Measurements from ENCODE around the gene C14orf119.

Gene C14orf119

GRCh38 chr14:23085458-23085857 lies 9.8 kb upstream of the C14orf119 start:
- TF ChIP-seq, protein P1, sequence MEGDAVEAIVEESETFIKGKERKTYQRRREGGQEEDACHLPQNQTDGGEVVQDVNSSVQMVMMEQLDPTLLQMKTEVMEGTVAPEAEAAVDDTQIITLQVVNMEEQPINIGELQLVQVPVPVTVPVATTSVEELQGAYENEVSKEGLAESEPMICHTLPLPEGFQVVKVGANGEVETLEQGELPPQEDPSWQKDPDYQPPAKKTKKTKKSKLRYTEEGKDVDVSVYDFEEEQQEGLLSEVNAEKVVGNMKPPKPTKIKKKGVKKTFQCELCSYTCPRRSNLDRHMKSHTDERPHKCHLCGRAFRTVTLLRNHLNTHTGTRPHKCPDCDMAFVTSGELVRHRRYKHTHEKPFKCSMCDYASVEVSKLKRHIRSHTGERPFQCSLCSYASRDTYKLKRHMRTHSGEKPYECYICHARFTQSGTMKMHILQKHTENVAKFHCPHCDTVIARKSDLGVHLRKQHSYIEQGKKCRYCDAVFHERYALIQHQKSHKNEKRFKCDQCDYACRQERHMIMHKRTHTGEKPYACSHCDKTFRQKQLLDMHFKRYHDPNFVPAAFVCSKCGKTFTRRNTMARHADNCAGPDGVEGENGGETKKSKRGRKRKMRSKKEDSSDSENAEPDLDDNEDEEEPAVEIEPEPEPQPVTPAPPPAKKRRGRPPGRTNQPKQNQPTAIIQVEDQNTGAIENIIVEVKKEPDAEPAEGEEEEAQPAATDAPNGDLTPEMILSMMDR (IDR thresholded peaks at IDR 0.05; ENCODE audit: low read depth, low read length), result no peak
- no peak overlapping the region for H3K4me3 ChIP-seq (ENCODE audit: low read depth, low read length)
- DNase-seq, result no peak
- H3K4me1 ChIP-seq, result no peaks in the 10 kb centered on the region
- H3K27me3 ChIP-seq, result no peaks in the 10 kb centered on the region
- H3K9me3 ChIP-seq, result no peaks in the 10 kb centered on the region
- peaks cover 86% of the 10 kb centered on the region for H3K36me3 ChIP-seq

DNA sequence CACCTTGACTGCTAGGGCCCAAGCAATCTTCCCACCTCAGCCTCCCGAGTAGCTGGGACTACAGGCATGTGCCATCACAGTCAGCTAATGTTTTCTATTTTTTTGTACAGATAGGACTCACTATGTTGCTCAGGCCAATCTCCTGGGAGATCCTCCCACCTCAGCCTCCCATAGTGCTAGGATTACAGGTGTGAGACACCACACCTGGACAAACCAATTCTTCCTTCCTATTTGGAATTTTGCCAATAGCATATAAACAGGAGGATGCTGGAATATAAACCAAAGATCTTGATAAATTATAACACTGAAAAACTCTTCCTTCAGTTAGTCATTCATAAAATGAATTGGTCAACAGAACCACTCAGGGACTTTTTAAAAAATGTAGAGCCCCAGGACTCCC lies 8.7 kb upstream of the C14orf119 start:
- no peak for DNase-seq
- Histone ChIP-seq H3K4me1 (no peaks in the 10 kb centered on the region), H3K36me3 (peaks cover 79% of the 10 kb centered on the region), H3K4me3 (ENCODE audit: low read depth, low read length) (no peak overlapping the region), H3K27me3 (no peaks in the 10 kb centered on the region), H3K9me3 (no peaks in the 10 kb centered on the region)
- TF ChIP-seq, protein P1 (IDR thresholded peaks at IDR 0.05; ENCODE audit: low read depth, low read length), result no peak

- TF ChIP-seq, protein P1 (IDR thresholded peaks at IDR 0.05; ENCODE audit: low read depth, low read length), result no peak
- H3K4me3 ChIP-seq (ENCODE audit: low read depth, low read length), result no peak overlapping the region
- H3K4me1 ChIP-seq, result no peaks in the 10 kb centered on the region
- no peaks in the 10 kb centered on the region for H3K27me3 ChIP-seq
- no peaks in the 10 kb centered on the region for H3K9me3 ChIP-seq
- no peak for DNase-seq
- peaks cover 70% of the 10 kb centered on the region for H3K36me3 ChIP-seq
Observed at GRCh38 chr14:23089498-23090253, 5.6 kb upstream of the C14orf119 start.

DNA sequence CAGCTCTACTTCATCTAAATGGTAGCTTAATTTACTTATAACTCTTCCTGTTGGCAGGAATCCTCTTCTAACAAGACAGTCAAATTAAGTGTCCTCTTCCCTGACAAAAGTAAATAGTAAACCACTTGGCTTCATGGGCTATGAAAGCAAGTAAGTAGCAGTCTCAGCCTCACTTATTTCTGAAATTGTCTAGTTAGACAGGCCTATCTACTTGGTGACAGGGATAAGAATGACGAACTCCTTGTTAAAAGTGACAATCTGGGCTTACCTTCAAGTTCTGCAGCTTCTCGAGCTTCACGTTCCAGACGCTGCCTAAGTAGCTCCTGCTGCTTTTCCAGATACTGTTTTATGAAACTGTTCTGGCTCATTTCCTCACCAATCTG lies 5.1 kb upstream of the C14orf119 start:
- no peaks in the 10 kb centered on the region for H3K27me3 ChIP-seq
- DNase-seq, result no peak
- no peaks in the 10 kb centered on the region for H3K4me1 ChIP-seq
- no peaks in the 10 kb centered on the region for H3K9me3 ChIP-seq
- TF ChIP-seq, protein P1 (IDR thresholded peaks at IDR 0.05; ENCODE audit: low read depth, low read length), result no peak
- peaks cover 64% of the 10 kb centered on the region for H3K36me3 ChIP-seq
- no peak overlapping the region for H3K4me3 ChIP-seq (ENCODE audit: low read depth, low read length)

DNA sequence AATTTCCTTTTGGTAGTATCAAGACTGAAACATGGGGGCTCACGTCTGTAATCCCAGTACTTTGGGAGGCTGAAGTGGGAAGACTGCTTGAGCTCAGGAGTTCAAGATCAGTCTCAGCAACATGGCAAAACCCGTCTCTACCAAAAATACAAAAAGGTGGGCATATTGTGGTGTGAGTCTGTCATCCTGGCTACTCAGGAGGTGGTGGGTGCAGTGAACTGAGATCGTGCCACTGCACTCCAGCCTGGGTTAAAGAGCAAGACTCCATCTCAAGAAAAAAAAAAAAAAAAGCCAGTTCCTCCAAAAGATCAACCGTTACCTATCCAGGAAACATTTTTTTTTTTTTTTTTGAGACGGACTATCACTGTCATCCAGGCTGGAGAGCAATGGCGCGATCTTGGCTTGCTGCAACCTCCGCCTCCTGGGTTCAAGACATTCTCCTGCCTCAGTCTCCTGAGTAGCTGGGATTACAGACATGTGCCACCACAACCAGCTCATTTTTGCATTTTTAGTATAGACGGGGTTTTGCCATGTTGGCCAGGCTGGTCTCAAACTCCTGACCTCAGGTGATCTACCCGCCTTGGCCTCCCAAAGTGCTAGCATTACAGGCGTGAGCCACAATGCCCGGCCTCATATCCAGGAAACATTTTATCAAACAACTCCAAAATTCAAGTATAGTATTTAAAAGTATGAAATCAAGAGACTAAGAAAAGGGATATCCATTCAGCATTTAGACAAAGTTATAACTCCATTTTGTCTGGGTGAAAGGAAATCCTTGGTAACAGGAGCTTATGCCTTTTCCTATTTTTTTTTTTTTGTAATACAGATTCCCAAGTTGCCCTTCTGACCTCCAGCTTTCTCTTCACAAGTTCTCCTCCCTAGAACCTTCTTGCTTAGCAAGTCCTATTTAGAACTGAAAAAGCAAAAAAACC lies 3.7 kb upstream of the C14orf119 start:
- no peak for DNase-seq
- Histone ChIP-seq H3K36me3 (peaks cover 52% of the 10 kb centered on the region), H3K4me1 (no peaks in the 10 kb centered on the region), H3K9me3 (no peaks in the 10 kb centered on the region), H3K27me3 (no peaks in the 10 kb centered on the region), H3K4me3 (ENCODE audit: low read depth, low read length) (no peak overlapping the region)
- TF ChIP-seq, protein P1 (IDR thresholded peaks at IDR 0.05; ENCODE audit: low read depth, low read length), result no peak

All from BE2C (cell line).